GM18873 (cell line): ENCODE measurements around the gene KREMEN1.

ENCODE experiments used
- ATAC-seq: cut with Tn5 transposase; IDR thresholded peaks from one replicate; pipeline ENCODE4 v1.9.1; 2021; ENCODE audit warnings: mild to moderate bottlenecking, moderate library complexity, moderate number of reproducible peaks; ENCODE audit not compliant: unreplicated experiment, low FRiP score

Gene KREMEN1

GRCh38 chr22:29146091-29146560 lies 73.3 kb downstream of the KREMEN1 start:
- no peak for ATAC-seq

- ATAC-seq, result no peak
These were observed 73.9 kb downstream of the KREMEN1 start for GRCh38 chr22:29146771-29147170.

- no peak for ATAC-seq
These were observed 74.6 kb downstream of the KREMEN1 start for GRCh38 chr22:29147331-29147899.

- no peak for ATAC-seq
These were observed 75.2 kb downstream of the KREMEN1 start for GRCh38 chr22:29148036-29148435.

- ATAC-seq, result no peak
These were observed 76.0 kb downstream of the KREMEN1 start for GRCh38 chr22:29148826-29149225.

GRCh38 chr22:29149841-29150555 lies 77.2 kb downstream of the KREMEN1 start:
- ATAC-seq, result no peak

GRCh38 chr22:29150701-29151100 lies 77.9 kb downstream of the KREMEN1 start:
- no peak for ATAC-seq

GRCh38 chr22:29151316-29151715 lies 78.5 kb downstream of the KREMEN1 start:
- no peak for ATAC-seq

GRCh38 chr22:29152045-29152953 lies 79.5 kb downstream of the KREMEN1 start:
- no peak for ATAC-seq

GRCh38 chr22:29152954-29153719 lies 80.3 kb downstream of the KREMEN1 start:
- no peak for ATAC-seq

- no peak for ATAC-seq
These were observed 81.7 kb downstream of the KREMEN1 start for GRCh38 chr22:29154364-29155048.

- no peak for ATAC-seq
These were observed 83.1 kb downstream of the KREMEN1 start for GRCh38 chr22:29155966-29156365.

GRCh38 chr22:29156507-29156906 lies 83.7 kb downstream of the KREMEN1 start:
- no peak for ATAC-seq

GRCh38 chr22:29157759-29158535 lies 85.1 kb downstream of the KREMEN1 start:
- no peak for ATAC-seq

- no peak for ATAC-seq
These were observed 85.7 kb downstream of the KREMEN1 start for GRCh38 chr22:29158546-29158945.

- no peak for ATAC-seq
These were observed 91.0 kb downstream of the KREMEN1 start for GRCh38 chr22:29163808-29164207.

- no peak for ATAC-seq
These were observed 92.7 kb downstream of the KREMEN1 start for GRCh38 chr22:29165321-29166060.

- ATAC-seq, result no peak
These were observed 93.3 kb downstream of the KREMEN1 start for GRCh38 chr22:29166180-29166579.
